GM21528 (cell line): Measurements from ENCODE around the gene C6orf47.
A peak's percentile ranks its signal among the peaks of the same experiment; 100 is the strongest.

Experiments used
- ATAC-seq: cut with Tn5 transposase; IDR thresholded peaks from one replicate; pipeline ENCODE4 v1.9.1; 2021; ENCODE audit warnings: mild to moderate bottlenecking, moderate library complexity; ENCODE audit not compliant: unreplicated experiment, low FRiP score

The C6orf47 gene

GRCh38 chr6:31661262-31662123, 915 bp upstream of the C6orf47 start:
- no peak for ATAC-seq

- ATAC-seq, result no peak
Observed at GRCh38 chr6:31659649-31660380, 763 bp downstream of the C6orf47 start.

- ATAC-seq, result no peak
Observed at GRCh38 chr6:31658983-31659648, 1.5 kb downstream of the C6orf47 start.

DNA sequence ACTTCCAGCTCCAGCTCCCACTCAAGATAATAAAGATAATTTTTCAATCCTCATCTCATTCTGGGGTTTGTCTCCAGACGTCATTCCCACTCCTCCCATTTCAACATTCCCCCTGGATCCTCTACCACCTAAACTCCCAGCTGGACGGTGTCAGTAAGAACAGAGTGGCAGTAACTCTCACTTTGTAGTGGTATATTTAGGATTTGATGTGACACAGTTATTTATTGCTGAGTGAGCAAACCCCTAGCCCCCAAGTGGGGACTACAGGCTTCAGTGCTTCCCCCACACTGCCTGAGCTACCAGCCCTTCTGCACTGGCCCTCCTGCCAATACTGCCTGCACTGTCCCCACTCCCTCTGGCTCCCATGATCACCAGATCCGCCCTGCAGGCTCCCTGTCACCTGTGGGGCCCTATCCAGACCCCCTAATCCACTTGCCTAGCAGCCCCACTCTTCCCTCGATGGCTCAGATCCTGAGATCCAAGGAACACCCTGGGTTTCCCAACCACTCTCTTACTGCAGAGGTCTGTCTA, 2.4 kb downstream of the C6orf47 start:
- ATAC-seq, result no peak

DNA sequence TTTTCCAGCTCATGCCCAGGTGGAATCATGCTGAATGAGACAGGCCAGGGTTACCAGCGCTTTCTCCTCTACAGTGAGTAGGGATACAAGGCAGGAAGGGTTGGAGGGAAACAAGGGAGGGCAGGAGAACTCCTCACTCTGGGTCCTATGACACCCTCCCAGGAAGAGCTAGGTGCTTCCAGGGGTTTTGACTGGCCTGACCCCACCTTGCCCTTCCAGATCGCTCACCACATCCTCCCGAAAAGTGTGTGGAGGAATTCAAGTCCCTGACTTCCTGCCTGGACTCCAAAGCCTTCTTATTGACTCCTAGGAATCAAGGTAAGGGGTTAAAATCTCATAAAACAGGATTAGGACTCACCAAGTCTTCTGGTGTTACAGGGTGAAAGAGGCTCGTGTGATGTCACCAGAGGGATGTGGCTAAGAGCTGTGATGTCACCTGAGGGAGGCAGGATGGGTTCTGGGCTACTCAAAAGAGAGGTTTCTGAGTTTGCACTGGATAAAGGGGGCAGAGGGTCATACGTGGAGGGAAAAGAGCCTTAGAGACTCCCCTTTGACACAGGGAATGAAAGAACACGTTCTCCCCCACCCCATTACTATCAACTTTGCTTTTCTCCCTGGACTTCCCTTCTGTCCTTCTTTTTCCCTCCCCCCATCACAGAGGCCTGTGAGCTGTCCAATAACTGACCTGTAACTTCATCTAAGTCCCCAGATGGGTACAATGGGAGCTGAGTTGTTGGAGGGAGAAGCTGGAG, 3.0 kb downstream of the C6orf47 start:
- ATAC-seq, result no peak

DNA sequence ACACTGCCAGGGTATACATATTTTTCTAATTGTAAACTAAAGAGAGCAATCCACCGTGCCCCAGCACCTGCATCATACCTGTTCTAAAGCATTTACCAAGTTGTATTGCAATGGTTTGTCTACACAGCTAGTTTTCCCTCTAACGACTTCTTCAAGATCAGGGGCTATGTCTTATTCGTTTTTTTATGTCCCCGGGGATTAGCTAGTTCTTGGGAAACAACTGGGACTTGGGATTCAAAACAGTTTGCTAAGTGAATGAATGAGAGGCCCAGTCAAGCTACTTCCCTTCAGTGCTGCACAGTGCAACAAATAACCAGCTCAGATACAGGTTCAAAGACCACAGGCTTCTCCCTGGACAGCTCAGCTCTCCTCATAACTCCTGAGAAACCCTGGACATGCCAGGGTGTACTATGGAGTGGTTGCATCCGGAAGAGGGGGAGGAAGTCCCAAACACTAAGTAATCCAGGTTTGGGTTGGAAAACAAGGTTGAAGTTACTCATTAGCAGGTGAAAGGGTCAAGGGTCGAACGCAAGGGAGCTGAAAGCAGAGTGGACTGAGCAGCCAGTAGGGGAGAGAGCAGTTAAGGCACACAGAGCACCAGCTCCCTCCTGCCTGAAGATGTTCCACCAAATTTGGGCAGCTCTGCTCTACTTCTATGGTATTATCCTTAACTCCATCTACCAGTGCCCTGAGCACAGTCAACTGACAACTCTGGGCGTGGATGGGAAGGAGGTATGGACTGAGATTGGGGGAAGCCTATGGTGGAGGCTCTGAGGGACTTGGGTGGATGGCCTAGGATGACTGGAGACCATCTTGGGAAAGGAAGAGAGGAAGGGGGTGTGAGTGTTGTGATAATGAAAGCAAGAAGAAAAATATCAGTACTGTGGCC, 5.0 kb downstream of the C6orf47 start, which contains the start of gene APOM:
Gene APOM (plus strand): TSS at position 546 of the 889 bp plus-strand sequence. CDS start 73 bp downstream, at position 619.
- ATAC-seq, result no peak

DNA sequence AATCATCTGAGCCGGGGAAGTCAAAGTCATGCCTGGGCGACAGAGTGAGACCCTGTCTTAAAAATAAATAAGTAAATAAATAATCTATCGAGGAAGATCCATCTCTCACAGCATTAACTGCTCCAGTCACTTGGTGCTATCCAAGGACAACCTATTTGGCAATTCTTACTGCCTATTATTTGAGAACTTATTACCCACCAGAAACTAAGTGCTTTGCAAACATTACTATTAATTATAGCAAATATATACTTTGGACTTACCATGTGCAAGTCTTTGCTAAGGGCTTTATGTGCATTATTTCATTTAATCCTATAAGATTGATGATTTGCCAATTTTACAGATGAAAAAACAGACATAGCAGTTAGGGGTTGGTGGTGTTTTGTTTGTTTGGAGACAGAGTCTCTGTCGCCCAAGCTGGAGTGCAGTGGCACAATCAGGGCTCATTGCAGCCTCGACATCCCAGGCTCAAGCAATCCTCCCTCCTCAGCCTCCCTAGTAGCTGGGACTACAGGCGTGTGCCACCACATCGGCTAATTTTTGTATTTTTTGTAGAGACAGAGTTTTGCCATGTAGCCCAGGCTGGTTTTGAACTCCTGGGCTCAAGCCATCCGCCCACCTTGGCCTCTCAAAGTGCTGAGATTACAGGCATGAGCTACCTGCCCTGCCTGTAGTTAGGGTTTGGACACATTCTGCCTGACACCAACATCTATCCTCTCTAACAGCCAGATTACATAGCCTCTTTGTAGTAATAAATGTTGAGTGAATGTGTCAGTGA, 5.8 kb downstream of the C6orf47 start:
- no peak for ATAC-seq

GRCh38 chr6:31652925-31653724, 7.5 kb downstream of the C6orf47 start:
- peak; percentile 49 for ATAC-seq

- ATAC-seq, result peak; percentile 30
Observed at GRCh38 chr6:31651602-31652191, 8.9 kb downstream of the C6orf47 start.

DNA sequence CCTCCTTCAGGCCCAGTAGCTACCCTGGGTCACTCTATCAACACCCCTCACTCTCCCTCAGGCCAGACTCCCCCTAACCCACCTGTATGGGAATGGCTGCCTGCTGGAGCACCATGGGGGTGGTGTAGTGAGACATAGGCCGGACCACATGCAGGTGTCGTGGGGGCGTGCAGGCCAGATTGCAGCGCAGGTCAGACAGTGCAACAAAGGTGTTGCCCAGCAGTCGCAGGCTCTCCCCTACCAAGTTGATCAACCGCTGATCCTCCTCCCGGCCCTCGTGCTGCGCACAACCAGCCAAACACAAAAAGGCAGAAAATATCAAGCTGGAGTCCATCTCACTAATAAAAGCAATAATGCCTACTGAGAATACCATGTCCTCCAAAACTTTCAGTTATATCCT, 15.3 kb downstream of the C6orf47 start:
- no peak for ATAC-seq

- ATAC-seq, result no peak
Observed at GRCh38 chr6:31643818-31644454, 16.6 kb downstream of the C6orf47 start.

- ATAC-seq, result no peak
Observed at GRCh38 chr6:31642798-31643570, 17.6 kb downstream of the C6orf47 start.

GRCh38 chr6:31641370-31641769, 19.2 kb downstream of the C6orf47 start:
- ATAC-seq, result no peak

DNA sequence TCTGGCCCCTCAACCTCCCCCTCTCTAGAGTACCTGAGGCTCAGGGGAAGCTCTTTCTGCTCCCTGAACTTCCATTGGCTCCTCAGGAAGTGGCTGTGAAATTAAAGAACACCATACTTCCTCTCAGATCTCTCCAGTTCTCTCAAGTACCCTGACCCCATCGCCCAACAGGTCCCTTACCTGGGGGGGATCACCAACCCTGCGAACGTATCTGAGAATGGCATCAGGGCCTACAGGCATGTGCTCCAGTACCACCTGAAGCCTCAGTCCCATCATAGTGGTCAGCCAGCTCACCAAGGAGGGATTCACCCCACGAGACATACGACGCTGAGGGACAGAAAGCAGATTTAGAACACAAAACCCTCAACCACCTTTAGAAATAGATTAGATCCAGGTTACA, 20.0 kb downstream of the C6orf47 start:
- ATAC-seq, result no peak

- ATAC-seq, result no peak
Observed at GRCh38 chr6:31639449-31639861, 21.1 kb downstream of the C6orf47 start.

DNA sequence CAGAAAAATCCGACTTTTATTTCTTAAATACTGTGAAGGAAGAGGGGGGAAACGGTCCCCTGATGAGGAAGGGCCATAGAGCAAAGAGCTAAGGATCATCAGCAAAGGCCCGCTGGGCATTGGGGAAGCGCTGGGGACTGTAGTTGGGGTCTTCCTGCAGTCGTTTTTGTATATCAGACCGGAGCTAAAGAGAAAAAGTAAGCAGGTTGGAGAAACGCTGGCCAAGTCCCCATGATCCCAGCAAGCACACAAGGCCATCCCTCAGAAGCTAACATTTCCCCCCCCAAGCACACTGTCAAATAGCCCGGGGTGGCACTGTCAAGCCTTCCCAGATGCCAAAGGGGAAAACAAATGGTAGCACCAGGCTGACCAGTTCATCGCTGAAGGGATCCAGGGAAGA, 21.5 kb downstream of the C6orf47 start:
- no peak for ATAC-seq
